Measurements from ENCODE around the gene FTO.

FTO gene

GRCh38 chr16:53900667-53901066 is 196.7 kb downstream of the FTO start:
- DNase-seq (ENCODE audit: low spot score) = no peak

- no peak for DNase-seq (ENCODE audit: low spot score)
These were observed 197.5 kb downstream of the FTO start for GRCh38 chr16:53901408-53901807.

GRCh38 chr16:53904533-53904932 is 200.6 kb downstream of the FTO start:
- DNase-seq (ENCODE audit: low spot score) = no peak

GRCh38 chr16:53905028-53905427 is 201.1 kb downstream of the FTO start:
- no peak for DNase-seq (ENCODE audit: low spot score)

GRCh38 chr16:53908731-53909130 is 204.8 kb downstream of the FTO start:
- no peak for DNase-seq (ENCODE audit: low spot score)

- no peak for DNase-seq (ENCODE audit: low spot score)
These were observed 207.0 kb downstream of the FTO start for GRCh38 chr16:53910990-53911389.

GRCh38 chr16:53911513-53911912 is 207.6 kb downstream of the FTO start:
- no peak for DNase-seq (ENCODE audit: low spot score)

- no peak for DNase-seq (ENCODE audit: low spot score)
These were observed 208.2 kb downstream of the FTO start for GRCh38 chr16:53912155-53912554.

- DNase-seq (ENCODE audit: low spot score) = peak; percentile 85
These were observed 209.3 kb downstream of the FTO start for GRCh38 chr16:53913099-53913870.

- DNase-seq (ENCODE audit: low spot score) = no peak
These were observed 210.0 kb downstream of the FTO start for GRCh38 chr16:53913920-53914319.

GRCh38 chr16:53914736-53915135 is 210.8 kb downstream of the FTO start:
- no peak for DNase-seq (ENCODE audit: low spot score)

- DNase-seq (ENCODE audit: low spot score) = no peak
These were observed 211.7 kb downstream of the FTO start for GRCh38 chr16:53915452-53916160.

- no peak for DNase-seq (ENCODE audit: low spot score)
These were observed 217.0 kb downstream of the FTO start for GRCh38 chr16:53920988-53921387.

- DNase-seq (ENCODE audit: low spot score) = no peak
These were observed 218.3 kb downstream of the FTO start for GRCh38 chr16:53922067-53922806.

- DNase-seq (ENCODE audit: low spot score) = no peak
These were observed 219.0 kb downstream of the FTO start for GRCh38 chr16:53922807-53923571.

- DNase-seq (ENCODE audit: low spot score) = no peak
These were observed 220.6 kb downstream of the FTO start for GRCh38 chr16:53924331-53925106.

- no peak for DNase-seq (ENCODE audit: low spot score)
These were observed 221.1 kb downstream of the FTO start for GRCh38 chr16:53925107-53925410.

GRCh38 chr16:53925526-53925925 is 221.6 kb downstream of the FTO start:
- DNase-seq (ENCODE audit: low spot score) = no peak

- no peak for DNase-seq (ENCODE audit: low spot score)
These were observed 222.3 kb downstream of the FTO start for GRCh38 chr16:53926209-53926608.

- DNase-seq (ENCODE audit: low spot score) = no peak
These were observed 229.0 kb downstream of the FTO start for GRCh38 chr16:53932975-53933374.

GRCh38 chr16:53933407-53933806 is 229.5 kb downstream of the FTO start:
- no peak for DNase-seq (ENCODE audit: low spot score)

GRCh38 chr16:53936052-53936451 is 232.1 kb downstream of the FTO start:
- no peak for DNase-seq (ENCODE audit: low spot score)

Data from AG08395 (cell line).